ENCODE data around the gene GRPEL1. TPM values are rescaled to one million over a fixed set of nuclear protein-coding genes. Genes with fewer than 3 reads are reported as not detected.

Gene GRPEL1
- total RNA-seq, 1 experiment from 2014 or later, result 49.9 TPM

DNA sequence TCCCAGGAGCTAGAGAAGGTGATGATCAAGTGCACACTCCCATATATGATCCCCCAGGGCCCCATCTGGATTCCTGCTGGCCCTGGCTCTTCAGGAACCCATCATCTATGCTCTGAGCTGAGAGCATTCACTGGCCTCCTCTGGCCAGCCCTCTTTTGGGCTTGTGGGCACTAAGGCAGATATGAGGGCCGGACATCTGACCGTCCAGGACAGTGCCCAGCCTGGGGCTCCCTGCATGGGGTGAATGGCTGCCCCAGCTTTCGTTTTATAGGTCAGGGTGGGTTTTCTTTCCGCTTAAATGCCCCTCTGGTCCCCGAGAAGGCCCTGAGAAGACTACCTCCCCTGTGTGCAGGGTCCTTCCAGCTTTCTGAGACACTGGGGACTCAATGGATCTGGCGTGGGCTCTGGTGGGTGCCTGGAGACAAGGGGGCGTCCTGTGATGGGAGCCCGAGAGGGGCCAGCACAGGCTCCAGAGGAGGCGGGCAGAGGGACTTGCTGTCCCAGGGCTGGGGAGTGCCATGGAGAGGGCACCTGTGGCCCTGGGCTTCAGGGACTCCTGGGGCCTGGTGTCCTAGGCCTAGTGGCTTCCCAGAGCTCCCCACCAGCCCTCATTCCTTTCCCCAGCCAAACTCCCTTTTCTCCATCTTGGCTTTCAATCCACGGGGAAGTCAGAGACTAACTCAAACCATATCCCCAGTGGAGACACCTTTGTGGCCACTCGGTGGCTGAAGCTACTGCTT lies 39.5 kb upstream of the GRPEL1 start:
- H4K20me1 ChIP-seq (ENCODE audit: insufficient read depth), result no peaks in the 10 kb centered on the region
- H3K4me1 ChIP-seq (replicated peaks; ENCODE audit: insufficient read depth), result peaks cover 7% of the 10 kb centered on the region
- ChIA-PET POLR2A (ENCODE audit: unreplicated experiment) (no interaction called here), CTCF (no interaction called here)
- H3K27ac ChIP-seq, result no peak overlapping the region
- TF ChIP-seq EZH2 (IDR thresholded peaks at IDR 0.05; ENCODE audit: low read depth) (no peak), CTCF (conservative IDR thresholded peaks at IDR 0.05) (no peak)
- no peaks in the 10 kb centered on the region for H3K36me3 ChIP-seq (ENCODE audit: low read depth)
- peaks cover 4% of the 10 kb centered on the region; the same call in 1 of the 2 replicates for H3K27me3 ChIP-seq (ENCODE audit: insufficient read depth, low read depth)
- no peaks in the 10 kb centered on the region for H3K9me2 ChIP-seq (ENCODE audit: insufficient read depth)
- no peak for DNase-seq
- H2AFZ ChIP-seq, result no peak overlapping the region
- peaks cover 3% of the 10 kb centered on the region; the same call in 1 of the 2 replicates for H3F3A ChIP-seq (ENCODE audit: insufficient read depth, low read depth)
- BruUV-seq (replicated peaks), result no TSS peak
- intact Hi-C loops (cut with micrococcal nuclease; ENCODE audit: unreplicated experiment), result no loop called here
- no peaks in the 10 kb centered on the region for H3K79me2 ChIP-seq (ENCODE audit: low read depth)
- H3K4me3 ChIP-seq, result no peak overlapping the region
- no peak overlapping the region for H3K4me2 ChIP-seq
- no peaks in the 10 kb centered on the region for H3K9me3 ChIP-seq (ENCODE audit: insufficient read depth, low read depth)

DNA sequence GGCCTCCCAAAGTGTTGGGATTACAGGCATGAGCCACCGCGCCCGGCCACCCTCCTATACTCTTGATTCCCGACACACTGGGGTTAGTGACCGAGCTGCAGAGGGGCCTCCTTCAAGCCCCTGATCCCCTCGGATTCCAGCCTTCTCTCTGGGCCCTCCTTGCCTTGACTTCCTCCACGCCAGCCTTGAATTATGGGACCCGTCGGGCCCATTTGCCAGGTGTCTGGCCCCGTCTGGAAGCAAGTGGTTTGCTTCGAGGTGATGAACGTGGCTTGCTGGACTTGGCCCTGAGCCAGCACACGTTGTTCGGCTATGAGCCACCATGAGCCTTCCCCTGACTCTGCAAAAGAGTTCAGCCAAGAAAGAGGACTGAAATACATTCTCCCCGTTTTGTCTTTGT lies 37.4 kb upstream of the GRPEL1 start:
- TF ChIP-seq CTCF (conservative IDR thresholded peaks at IDR 0.05) (no peak), EZH2 (IDR thresholded peaks at IDR 0.05; ENCODE audit: low read depth) (no peak)
- Histone ChIP-seq H4K20me1 (ENCODE audit: insufficient read depth) (no peaks in the 10 kb centered on the region), H3K79me2 (ENCODE audit: low read depth) (no peaks in the 10 kb centered on the region), H3K4me2 (no peak overlapping the region), H3K36me3 (ENCODE audit: low read depth) (no peaks in the 10 kb centered on the region), H3K9me2 (ENCODE audit: insufficient read depth) (no peaks in the 10 kb centered on the region), H3K4me3 (no peak overlapping the region), H3K27ac (no peak overlapping the region), H2AFZ (no peak overlapping the region), H3K4me1 (replicated peaks; ENCODE audit: insufficient read depth) (peaks cover 13% of the 10 kb centered on the region), H3F3A (ENCODE audit: insufficient read depth, low read depth) (peaks cover 3% of the 10 kb centered on the region; the same call in 1 of the 2 replicates), H3K27me3 (ENCODE audit: insufficient read depth, low read depth) (no peaks in the 10 kb centered on the region), H3K9me3 (ENCODE audit: insufficient read depth, low read depth) (no peaks in the 10 kb centered on the region)
- ChIA-PET POLR2A (ENCODE audit: unreplicated experiment) (no interaction called here), CTCF (interaction anchor here (0.7 kb wide), 1 partner anchor 78 kb away, joined by 3 read pairs; no protein-coding TSS in a partner anchor)
- no peak for DNase-seq
- intact Hi-C loops (cut with micrococcal nuclease; ENCODE audit: unreplicated experiment), result no loop called here
- BruUV-seq (replicated peaks), result no TSS peak

GRCh38 chr4:7104366-7105031 lies 36.6 kb upstream of the GRPEL1 start:
- H3K9me2 ChIP-seq (ENCODE audit: insufficient read depth), result no peaks in the 10 kb centered on the region
- H3K27me3 ChIP-seq (ENCODE audit: insufficient read depth, low read depth), result no peaks in the 10 kb centered on the region
- no peak for DNase-seq
- POLR2A ChIA-PET (ENCODE audit: unreplicated experiment), result no interaction called here
- no peaks in the 10 kb centered on the region for H3K79me2 ChIP-seq (ENCODE audit: low read depth)
- intact Hi-C loops (cut with micrococcal nuclease; ENCODE audit: unreplicated experiment), result no loop called here
- no peak overlapping the region for H3K27ac ChIP-seq
- no peaks in the 10 kb centered on the region for H3K36me3 ChIP-seq (ENCODE audit: low read depth)
- H3K4me1 ChIP-seq (replicated peaks; ENCODE audit: insufficient read depth), result peaks cover 13% of the 10 kb centered on the region
- H4K20me1 ChIP-seq (ENCODE audit: insufficient read depth), result no peaks in the 10 kb centered on the region
- no TSS peak for BruUV-seq (replicated peaks)
- CTCF ChIA-PET, result interaction anchor here (0.7 kb wide), 1 partner anchor 79 kb away, joined by 3 read pairs; no protein-coding TSS in a partner anchor
- H3K4me2 ChIP-seq, result no peak overlapping the region
- H3K4me3 ChIP-seq, result no peak overlapping the region
- TF ChIP-seq CTCF (conservative IDR thresholded peaks at IDR 0.05), result no peak
- TF ChIP-seq EZH2 (IDR thresholded peaks at IDR 0.05; ENCODE audit: low read depth), result no peak
- H3K9me3 ChIP-seq (ENCODE audit: insufficient read depth, low read depth), result no peaks in the 10 kb centered on the region
- H3F3A ChIP-seq (ENCODE audit: insufficient read depth, low read depth), result peaks cover 3% of the 10 kb centered on the region; the same call in 1 of the 2 replicates
- H2AFZ ChIP-seq, result no peak overlapping the region
